ENCODE measurements around the gene MNX1. TPM values are rescaled to one million over a fixed set of nuclear protein-coding genes. Genes with fewer than 3 reads are reported as not detected.

Gene MNX1
- total RNA-seq, 1 donor from 2014 or later = not detected

- peak; percentile 16 for DNase-seq (ENCODE audit: low spot score)
Measured at GRCh38 chr7:157016352-157017041, 6.0 kb upstream of the MNX1 start.

GRCh38 chr7:157016024-157016351 lies 5.5 kb upstream of the MNX1 start:
- no peak for DNase-seq (ENCODE audit: low spot score)

GRCh38 chr7:157014635-157015555 lies 4.4 kb upstream of the MNX1 start:
- DNase-seq (ENCODE audit: low spot score) = no peak

DNA sequence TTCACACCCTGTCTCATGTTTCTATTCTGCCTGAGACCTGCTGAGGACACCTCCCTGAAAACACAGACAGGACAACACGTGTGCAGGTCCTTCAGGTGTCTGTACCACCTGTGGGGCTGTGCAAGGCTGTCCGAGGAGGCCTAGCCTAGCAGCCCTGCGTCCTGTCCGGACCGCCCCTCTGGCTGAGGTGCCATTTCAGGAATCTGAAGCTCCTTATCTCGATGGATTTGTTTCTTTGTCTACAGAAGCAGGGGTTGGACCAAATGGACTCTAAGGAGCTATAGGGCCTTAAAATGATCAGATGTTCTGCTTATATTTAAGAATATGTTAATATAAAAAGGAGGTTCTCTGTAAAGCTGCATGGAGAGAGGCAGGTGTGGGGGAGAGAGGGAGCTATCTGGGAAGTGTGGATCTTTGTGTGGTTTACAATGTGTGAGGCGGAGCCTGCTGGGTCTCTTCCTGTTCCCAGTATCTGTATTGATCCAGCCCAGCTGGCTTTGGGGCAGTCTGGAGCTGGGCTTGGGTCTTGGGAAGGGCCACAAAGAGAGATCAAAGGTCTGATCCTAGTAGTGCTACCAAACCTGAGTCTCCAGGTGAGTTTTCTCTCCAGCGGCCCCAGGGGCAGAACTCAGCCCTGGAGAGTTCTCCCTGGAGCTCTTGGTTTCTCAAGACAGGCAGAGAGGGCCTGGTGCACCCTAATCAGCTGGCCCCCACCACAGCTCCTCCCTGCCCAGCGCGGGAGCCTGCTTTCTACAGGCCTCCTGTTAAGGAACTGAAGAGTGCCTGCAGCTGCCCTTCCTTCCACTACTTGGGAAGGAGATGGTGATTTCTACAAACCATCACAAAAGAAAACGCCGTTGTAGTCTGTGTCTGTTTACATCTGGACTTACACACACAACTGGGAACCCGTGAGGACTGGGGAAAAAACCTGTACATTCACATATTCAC lies 3.4 kb upstream of the MNX1 start:
- no peak for DNase-seq (ENCODE audit: low spot score)

GRCh38 chr7:157013101-157013500 lies 2.6 kb upstream of the MNX1 start:
- DNase-seq (ENCODE audit: low spot score) = no peak

- no peak for DNase-seq (ENCODE audit: low spot score)
Measured at GRCh38 chr7:157012113-157012547, 1.7 kb upstream of the MNX1 start.

DNA sequence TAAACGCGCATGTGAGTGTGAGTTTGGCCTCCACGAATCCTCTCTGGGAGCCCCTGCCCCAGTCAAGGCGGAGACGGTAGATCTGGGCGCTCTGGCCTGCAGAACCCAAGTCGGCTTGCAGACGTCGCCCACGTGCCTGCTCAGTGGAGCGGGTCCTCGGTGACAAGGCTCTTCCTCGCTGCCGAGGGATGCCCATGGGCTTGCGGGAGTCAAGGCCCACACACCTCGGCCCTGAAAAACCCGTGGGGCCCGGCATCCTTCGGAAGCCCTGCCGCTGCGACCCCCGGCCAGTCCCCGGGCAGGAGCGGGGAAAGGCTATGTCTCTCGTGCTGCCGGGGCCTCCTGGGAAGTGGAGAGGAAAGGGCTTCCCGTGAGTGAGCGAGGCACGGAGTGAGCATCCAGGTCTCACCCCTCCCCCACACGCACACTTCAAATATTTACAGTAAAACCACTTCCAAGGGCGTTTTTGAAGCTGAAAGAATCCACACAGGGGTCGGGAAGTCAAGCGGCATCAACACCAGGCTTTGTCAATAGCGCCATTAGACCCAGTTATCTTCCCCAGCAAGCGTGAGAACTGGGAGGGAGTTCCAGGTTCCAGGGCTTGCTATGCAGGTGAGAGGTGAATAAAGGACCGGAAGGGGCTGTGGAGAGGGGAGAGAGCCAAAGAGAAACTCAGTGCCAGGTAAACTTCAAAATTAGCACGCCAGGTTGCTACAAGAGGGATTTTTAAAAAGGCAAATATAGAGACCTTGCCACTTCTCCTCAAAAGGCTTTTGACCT lies 1.1 kb upstream of the MNX1 start:
- DNase-seq (ENCODE audit: low spot score) = no peak

- no peak for DNase-seq (ENCODE audit: low spot score)
Measured at GRCh38 chr7:157009778-157010587, 480 bp downstream of the MNX1 start.

GRCh38 chr7:157009170-157009777 lies 1.2 kb downstream of the MNX1 start:
- no peak for DNase-seq (ENCODE audit: low spot score)

DNA sequence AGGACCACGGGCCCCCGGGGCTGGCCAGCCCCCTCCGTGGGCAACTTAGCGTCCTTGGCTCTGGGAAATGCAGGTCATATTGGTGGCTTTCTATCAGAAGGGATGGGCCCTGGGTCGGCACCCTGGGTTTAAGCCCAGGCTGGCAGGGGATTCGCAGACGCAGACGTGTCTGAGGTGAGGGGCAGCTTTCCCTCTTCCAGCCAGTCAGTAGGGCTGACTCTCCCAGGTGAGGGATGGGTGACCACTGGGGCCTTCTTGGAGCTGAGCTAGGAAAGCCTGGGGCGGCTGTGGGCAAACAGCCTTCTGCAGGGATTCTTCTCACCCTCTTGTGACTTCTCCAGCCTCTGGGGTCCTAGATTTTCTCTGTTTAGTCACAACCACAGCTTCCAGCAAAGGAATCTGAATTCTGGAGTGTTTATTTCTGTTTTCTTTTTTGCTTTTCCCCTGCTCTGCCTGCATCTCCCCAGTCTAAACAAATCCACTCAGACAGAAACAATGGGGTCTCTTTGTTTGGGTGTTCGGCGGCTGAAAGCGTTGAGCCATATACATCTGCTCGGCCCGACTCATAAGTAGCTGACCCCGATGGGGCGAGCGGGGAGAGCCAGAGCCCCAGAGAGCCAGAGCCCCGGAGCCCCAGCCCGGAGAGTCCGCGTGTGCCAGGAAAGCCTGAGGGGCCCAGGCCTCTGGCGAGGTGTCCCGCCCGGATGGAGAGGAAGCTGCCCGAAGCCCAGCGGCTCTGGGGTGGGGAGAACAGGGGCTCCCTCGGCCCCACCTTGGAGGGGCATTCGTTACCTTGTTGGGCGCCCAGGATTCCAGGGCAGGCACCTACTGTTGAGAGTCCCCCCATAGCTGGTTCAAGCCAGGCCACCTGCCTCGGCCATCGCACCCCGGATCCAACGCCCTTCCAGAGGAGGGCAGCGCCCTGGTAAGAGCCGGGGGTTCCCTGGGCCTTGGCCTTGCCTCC lies 2.0 kb downstream of the MNX1 start:
- DNase-seq (ENCODE audit: low spot score) = peak; percentile 78

DNA sequence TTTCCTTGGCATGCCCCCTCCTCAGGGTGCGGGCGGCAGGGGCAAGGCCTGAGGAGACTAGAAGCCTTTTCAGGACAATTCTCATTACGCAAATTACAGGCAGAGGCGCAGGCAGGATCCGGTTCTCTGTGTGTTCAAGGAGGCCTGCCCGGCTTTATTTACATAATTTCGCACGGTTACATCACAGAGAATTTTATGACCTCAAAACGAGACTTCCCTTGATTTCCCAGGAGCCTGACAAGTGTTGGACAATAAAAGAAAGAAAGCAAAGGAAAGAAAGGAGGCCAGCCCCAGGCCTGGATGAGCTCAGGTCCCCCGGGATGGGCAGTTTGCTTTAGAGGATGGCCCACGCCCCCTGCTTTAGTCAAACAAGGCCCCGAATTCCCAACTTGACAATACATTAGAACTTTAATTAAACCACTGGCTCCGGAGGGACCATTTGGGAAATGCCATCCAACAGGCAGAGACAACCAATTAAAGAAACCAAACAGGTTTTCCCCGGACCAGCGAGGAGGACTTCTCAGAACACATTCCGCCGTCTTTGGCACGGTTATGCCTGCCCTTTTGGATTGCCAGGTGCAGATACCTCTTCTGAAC lies 2.9 kb downstream of the MNX1 start:
- peak; percentile 45 for DNase-seq (ENCODE audit: low spot score)

DNA sequence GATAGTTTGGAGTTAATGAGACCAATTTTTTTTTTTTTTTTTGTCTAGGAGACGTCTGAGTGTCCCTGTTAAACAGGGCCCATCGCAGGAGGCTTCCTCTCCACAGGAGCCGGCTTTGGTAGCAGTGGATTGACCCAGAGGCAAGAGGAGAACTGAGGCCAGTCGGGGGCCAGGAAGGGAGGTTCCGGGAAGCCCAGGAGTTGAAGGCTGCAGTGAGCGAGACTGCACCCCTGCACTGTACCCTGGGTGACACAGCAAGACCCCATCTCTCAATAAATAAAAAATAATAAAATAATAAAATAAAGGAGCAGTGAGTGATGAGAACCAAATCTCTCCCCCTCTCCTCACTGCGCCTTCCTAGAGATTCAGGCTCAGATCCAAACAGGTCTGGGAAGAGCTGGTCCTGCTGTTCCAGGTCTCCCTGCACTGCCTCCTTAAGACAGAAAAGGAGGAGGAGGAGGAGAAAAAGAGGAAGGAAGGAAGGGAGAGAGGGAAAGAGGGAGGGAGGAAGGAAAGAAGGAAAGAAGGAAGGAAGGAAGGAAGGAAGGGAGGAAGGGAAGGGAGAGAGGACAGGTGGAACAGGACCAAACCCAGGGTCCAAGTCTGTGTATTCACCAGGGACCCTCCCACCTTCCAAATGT lies 3.5 kb downstream of the MNX1 start:
- peak; percentile 22 for DNase-seq (ENCODE audit: low spot score)

GRCh38 chr7:157006205-157006747 lies 4.2 kb downstream of the MNX1 start:
- DNase-seq (ENCODE audit: low spot score) = peak; percentile 89

GRCh38 chr7:157005456-157006204 lies 4.8 kb downstream of the MNX1 start:
- peak; percentile 87 for DNase-seq (ENCODE audit: low spot score)

GRCh38 chr7:157004521-157005455 lies 5.7 kb downstream of the MNX1 start:
- DNase-seq (ENCODE audit: low spot score) = peak; percentile 60
